ENCODE measurements around the gene RAPGEF4. TPM values are rescaled to one million over a fixed set of nuclear protein-coding genes. Genes with fewer than 3 reads are reported as not detected.

The RAPGEF4 gene
- total RNA-seq, 1 experiment from 2014 or later: 0.62 TPM

GRCh38 chr2:172905937-172906811, 170.5 kb downstream of the RAPGEF4 start:
- Histone ChIP-seq H3K4me1 (ENCODE audit: control insufficient read depth, insufficient read depth, low read length) (no peaks in the 10 kb centered on the region), H3K9me3 (ENCODE audit: control insufficient read depth, insufficient read depth, low read depth, low read length) (no peaks in the 10 kb centered on the region), H3K27ac (ENCODE audit: low read length) (no peak overlapping the region), H3K27me3 (ENCODE audit: control insufficient read depth, insufficient read depth, low read length) (peaks cover 4% of the 10 kb centered on the region; the same call in 1 of the 2 replicates), H3K4me3 (ENCODE audit: low read depth in 2 of 2, low read length in 2 of 2) (no peak overlapping the region), H3K36me3 (ENCODE audit: control insufficient read depth, insufficient read depth, low read length) (no peaks in the 10 kb centered on the region)
- in situ Hi-C loops (cut with HindIII; ENCODE audit: low pct_unique_long_range_greater_than_20kb, low sequenced_read_pairs) (loop anchor here (25.0 kb wide), 1 partner anchor 94 kb away; no protein-coding TSS in a partner anchor), intact Hi-C loops (cut with micrococcal nuclease; ENCODE audit: unreplicated experiment) (no loop called here)
- TF ChIP-seq SIN3A (IDR thresholded peaks at IDR 0.05; ENCODE audit: borderline replicate concordance, insufficient read depth, low read depth, low read length) (no peak), TCF7L2 (IDR thresholded peaks at IDR 0.05; ENCODE audit: low read depth, low read length) (no peak), POLR2AphosphoS5 (IDR thresholded peaks at IDR 0.05; ENCODE audit: low read depth, low read length) (no peak)
- BruUV-seq (replicated peaks): no TSS peak
- POLR2A ChIA-PET: no interaction called here
- ATAC-seq (no peak), DNase-seq (ENCODE audit: low read depth, low spot score) (no peak)
- CTCF ChIA-PET: no interaction called here

- Histone ChIP-seq H3K4me1 (ENCODE audit: control insufficient read depth, insufficient read depth, low read length) (no peaks in the 10 kb centered on the region), H3K36me3 (ENCODE audit: control insufficient read depth, insufficient read depth, low read length) (no peaks in the 10 kb centered on the region), H3K27ac (ENCODE audit: low read length) (no peak overlapping the region), H3K9me3 (ENCODE audit: control insufficient read depth, insufficient read depth, low read depth, low read length) (no peaks in the 10 kb centered on the region), H3K27me3 (ENCODE audit: control insufficient read depth, insufficient read depth, low read length) (no peaks in the 10 kb centered on the region; the same call in 1 of the 2 replicates), H3K4me3 (ENCODE audit: low read depth in 2 of 2, low read length in 2 of 2) (no peak overlapping the region)
- in situ Hi-C loops (cut with HindIII; ENCODE audit: low pct_unique_long_range_greater_than_20kb, low sequenced_read_pairs): loop anchor here (25.0 kb wide), 1 partner anchor 96 kb away; no protein-coding TSS in a partner anchor
- POLR2A ChIA-PET: no interaction called here
- ATAC-seq (no peak), DNase-seq (ENCODE audit: low read depth, low spot score) (no peak)
- CTCF ChIA-PET: no interaction called here
- intact Hi-C loops (cut with micrococcal nuclease; ENCODE audit: unreplicated experiment): no loop called here
- BruUV-seq (replicated peaks): no TSS peak
- TF ChIP-seq SIN3A (IDR thresholded peaks at IDR 0.05; ENCODE audit: borderline replicate concordance, insufficient read depth, low read depth, low read length) (no peak), CTCF (IDR thresholded peaks at IDR 0.05) (no peak), REST (IDR thresholded peaks at IDR 0.05; ENCODE audit: insufficient read depth in 1 of 2, low read depth in 2 of 2, low read length in 1 of 2) (no peak), POLR2AphosphoS5 (IDR thresholded peaks at IDR 0.05; ENCODE audit: low read depth, low read length) (no peak), TCF7L2 (IDR thresholded peaks at IDR 0.05; ENCODE audit: low read depth, low read length) (no peak)
Observed at GRCh38 chr2:172908275-172908674, 172.6 kb downstream of the RAPGEF4 start.

- intact Hi-C loops (cut with micrococcal nuclease; ENCODE audit: unreplicated experiment) (no loop called here), in situ Hi-C loops (cut with HindIII; ENCODE audit: low pct_unique_long_range_greater_than_20kb, low sequenced_read_pairs) (loop anchor here (25.0 kb wide), 1 partner anchor 97 kb away; no protein-coding TSS in a partner anchor)
- no peaks in the 10 kb centered on the region for H3K36me3 ChIP-seq (ENCODE audit: control insufficient read depth, insufficient read depth, low read length)
- peaks cover 2% of the 10 kb centered on the region; the same call in 1 of the 2 replicates for H3K27me3 ChIP-seq (ENCODE audit: control insufficient read depth, insufficient read depth, low read length)
- H3K4me3 ChIP-seq (ENCODE audit: low read depth in 2 of 2, low read length in 2 of 2): no peak overlapping the region
- ATAC-seq (no peak), DNase-seq (ENCODE audit: low read depth, low spot score) (no peak)
- TF ChIP-seq POLR2AphosphoS5 (IDR thresholded peaks at IDR 0.05; ENCODE audit: low read depth, low read length) (no peak), CTCF (IDR thresholded peaks at IDR 0.05) (no peak), REST (IDR thresholded peaks at IDR 0.05; ENCODE audit: insufficient read depth in 1 of 2, low read depth in 2 of 2, low read length in 1 of 2) (no peak), SIN3A (IDR thresholded peaks at IDR 0.05; ENCODE audit: borderline replicate concordance, insufficient read depth, low read depth, low read length) (no peak)
- CTCF ChIA-PET: no interaction called here
- H3K27ac ChIP-seq (ENCODE audit: low read length): no peak overlapping the region
- POLR2A ChIA-PET: no interaction called here
- no peaks in the 10 kb centered on the region for H3K9me3 ChIP-seq (ENCODE audit: control insufficient read depth, insufficient read depth, low read depth, low read length)
- BruUV-seq (replicated peaks): no TSS peak
- H3K4me1 ChIP-seq (ENCODE audit: control insufficient read depth, insufficient read depth, low read length): no peaks in the 10 kb centered on the region
Observed at GRCh38 chr2:172909454-172909853, 173.8 kb downstream of the RAPGEF4 start.

All from Panc1 (cell line).